Ishikawa (cell line): Measurements from ENCODE around the gene ARMH4.

Experiments
- CEBPB ChIP-seq: IDR thresholded peaks from 2 replicates; pipeline ENCODE4 v1.6.1; 2012
- CREB1 ChIP-seq: IDR thresholded peaks from 2 replicates; pipeline ENCODE4 v1.6.1; 2012; ENCODE audit warnings: low read depth
- EGR1 ChIP-seq: IDR thresholded peaks from 2 replicates; pipeline ENCODE4 v1.6.1; 2012
- EP300 ChIP-seq: IDR thresholded peaks from 2 replicates; pipeline ENCODE4 v1.6.1; 2012; ENCODE audit warnings: borderline replicate concordance
- FOXM1 ChIP-seq: IDR thresholded peaks from 2 replicates; pipeline ENCODE4 v1.6.1; 2012; ENCODE audit warnings: low read depth, borderline replicate concordance
- MAX ChIP-seq: IDR thresholded peaks from 2 replicates; pipeline ENCODE4 v1.6.1; 2012
- NFIC ChIP-seq: IDR thresholded peaks from 2 replicates; pipeline ENCODE4 v1.6.1; 2012
- RAD21 ChIP-seq: IDR thresholded peaks from 2 replicates; pipeline ENCODE4 v1.6.1; 2012; ENCODE audit warnings: low read depth
- TAF1 ChIP-seq: IDR thresholded peaks from 2 replicates; pipeline ENCODE4 v1.6.1; 2012; ENCODE audit warnings: low read depth, mild to moderate bottlenecking
- TCF12 ChIP-seq: IDR thresholded peaks from 2 replicates; pipeline ENCODE4 v1.6.1; 2012; ENCODE audit warnings: low read depth
- TEAD4 ChIP-seq: IDR thresholded peaks from 2 replicates; pipeline ENCODE4 v1.6.1; 2012
- USF1 ChIP-seq: IDR thresholded peaks from 2 replicates; pipeline ENCODE4 v1.6.1; 2012
- YY1 ChIP-seq: IDR thresholded peaks from 2 replicates; pipeline ENCODE4 v1.6.1; 2012; ENCODE audit warnings: low read depth
- ZBTB7A ChIP-seq: IDR thresholded peaks from 2 replicates; pipeline ENCODE4 v1.6.1; 2012; ENCODE audit warnings: low read depth
- TF ChIP-seq, protein P1 (sequence below): IDR thresholded peaks from 2 replicates; pipeline ENCODE4 v1.6.1; 2012; ENCODE audit warnings: low read depth, mild to moderate bottlenecking

ARMH4 gene

GRCh38 chr14:58060898-58061297 is 91.1 kb downstream of the ARMH4 start:
- TF ChIP-seq RAD21 (no peak), NFIC (no peak), CEBPB (no peak), EP300 (no peak), TEAD4 (no peak), EGR1 (no peak), FOXM1 (no peak), MAX (no peak), YY1 (no peak), TAF1 (no peak), TCF12 (no peak), ZBTB7A (no peak), USF1 (no peak), CREB1 (no peak)
- TF ChIP-seq, protein P1, sequence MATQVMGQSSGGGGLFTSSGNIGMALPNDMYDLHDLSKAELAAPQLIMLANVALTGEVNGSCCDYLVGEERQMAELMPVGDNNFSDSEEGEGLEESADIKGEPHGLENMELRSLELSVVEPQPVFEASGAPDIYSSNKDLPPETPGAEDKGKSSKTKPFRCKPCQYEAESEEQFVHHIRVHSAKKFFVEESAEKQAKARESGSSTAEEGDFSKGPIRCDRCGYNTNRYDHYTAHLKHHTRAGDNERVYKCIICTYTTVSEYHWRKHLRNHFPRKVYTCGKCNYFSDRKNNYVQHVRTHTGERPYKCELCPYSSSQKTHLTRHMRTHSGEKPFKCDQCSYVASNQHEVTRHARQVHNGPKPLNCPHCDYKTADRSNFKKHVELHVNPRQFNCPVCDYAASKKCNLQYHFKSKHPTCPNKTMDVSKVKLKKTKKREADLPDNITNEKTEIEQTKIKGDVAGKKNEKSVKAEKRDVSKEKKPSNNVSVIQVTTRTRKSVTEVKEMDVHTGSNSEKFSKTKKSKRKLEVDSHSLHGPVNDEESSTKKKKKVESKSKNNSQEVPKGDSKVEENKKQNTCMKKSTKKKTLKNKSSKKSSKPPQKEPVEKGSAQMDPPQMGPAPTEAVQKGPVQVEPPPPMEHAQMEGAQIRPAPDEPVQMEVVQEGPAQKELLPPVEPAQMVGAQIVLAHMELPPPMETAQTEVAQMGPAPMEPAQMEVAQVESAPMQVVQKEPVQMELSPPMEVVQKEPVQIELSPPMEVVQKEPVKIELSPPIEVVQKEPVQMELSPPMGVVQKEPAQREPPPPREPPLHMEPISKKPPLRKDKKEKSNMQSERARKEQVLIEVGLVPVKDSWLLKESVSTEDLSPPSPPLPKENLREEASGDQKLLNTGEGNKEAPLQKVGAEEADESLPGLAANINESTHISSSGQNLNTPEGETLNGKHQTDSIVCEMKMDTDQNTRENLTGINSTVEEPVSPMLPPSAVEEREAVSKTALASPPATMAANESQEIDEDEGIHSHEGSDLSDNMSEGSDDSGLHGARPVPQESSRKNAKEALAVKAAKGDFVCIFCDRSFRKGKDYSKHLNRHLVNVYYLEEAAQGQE: no peak

DNA sequence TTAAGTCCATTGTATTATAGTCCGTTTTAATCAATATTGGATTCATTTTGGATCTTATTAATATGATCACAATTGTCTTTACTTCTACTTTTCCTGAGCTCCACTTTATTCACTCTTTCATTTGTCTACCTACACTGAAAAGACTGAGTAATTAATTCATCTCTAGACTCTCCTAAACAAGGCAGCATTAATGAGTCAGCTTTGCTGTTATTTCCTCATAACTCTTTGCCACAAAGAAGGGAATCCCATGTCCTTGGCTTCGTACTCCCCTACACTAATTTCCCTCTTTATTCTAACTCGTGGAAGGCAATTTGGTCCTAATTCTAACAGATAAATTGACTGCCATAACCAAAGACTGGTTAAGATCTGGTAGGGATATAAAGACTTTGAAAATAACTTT is 91.9 kb downstream of the ARMH4 start:
- TF ChIP-seq TCF12: no peak
- TF ChIP-seq EP300: no peak
- TF ChIP-seq MAX: no peak
- TF ChIP-seq USF1: no peak
- TF ChIP-seq FOXM1: no peak
- no peak for TF ChIP-seq TAF1
- TF ChIP-seq EGR1: no peak

DNA sequence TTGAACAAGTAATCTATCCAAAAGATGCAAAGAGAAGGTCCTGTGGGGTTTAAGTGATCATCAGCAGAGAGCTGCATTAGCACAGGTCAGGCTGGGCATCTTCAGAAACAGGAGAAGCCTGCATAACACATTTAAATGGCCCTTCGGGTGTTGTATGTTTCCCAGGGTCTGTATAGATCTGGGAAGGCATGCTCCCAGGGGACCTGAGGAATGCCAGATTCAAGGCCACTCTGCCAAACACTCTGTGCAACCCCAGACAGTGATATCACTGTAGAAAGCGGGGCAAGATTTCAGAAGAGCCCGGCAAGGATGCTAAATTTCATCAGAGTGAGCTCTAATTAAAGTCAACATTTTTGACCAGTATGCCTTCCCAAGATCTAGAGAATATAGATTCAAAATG is 92.9 kb downstream of the ARMH4 start:
- TF ChIP-seq MAX (no peak), USF1 (no peak), TEAD4 (no peak), CEBPB (no peak)

DNA sequence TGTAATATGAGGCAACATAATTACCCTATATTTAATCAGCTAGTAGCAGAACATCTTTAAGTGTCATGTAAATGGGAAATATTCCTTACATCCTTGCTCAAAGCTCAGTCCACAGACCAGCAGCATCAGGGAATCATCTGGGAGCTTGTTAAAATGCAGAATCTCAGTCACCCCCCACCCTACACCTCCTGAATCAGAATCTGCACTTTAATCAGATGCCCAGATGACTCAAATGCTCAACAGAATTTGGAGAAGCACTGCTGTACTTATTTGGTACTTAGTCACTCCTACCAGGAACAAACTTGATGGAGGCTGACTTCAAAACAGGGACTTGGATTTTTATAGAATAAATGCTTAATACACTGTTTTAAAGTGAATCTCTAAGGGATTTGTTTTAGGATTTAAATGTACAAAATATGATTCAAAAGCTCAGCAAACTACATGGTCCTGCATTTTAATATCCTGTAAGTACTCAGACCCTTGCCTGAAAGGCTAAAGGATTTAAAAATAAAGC is 96.5 kb downstream of the ARMH4 start:
- TF ChIP-seq, protein P1: no peak
- no peak for TF ChIP-seq TAF1
- no peak for TF ChIP-seq EGR1
- no peak for TF ChIP-seq YY1
- no peak for TF ChIP-seq TEAD4
- no peak for TF ChIP-seq ZBTB7A
- no peak for TF ChIP-seq CEBPB

DNA sequence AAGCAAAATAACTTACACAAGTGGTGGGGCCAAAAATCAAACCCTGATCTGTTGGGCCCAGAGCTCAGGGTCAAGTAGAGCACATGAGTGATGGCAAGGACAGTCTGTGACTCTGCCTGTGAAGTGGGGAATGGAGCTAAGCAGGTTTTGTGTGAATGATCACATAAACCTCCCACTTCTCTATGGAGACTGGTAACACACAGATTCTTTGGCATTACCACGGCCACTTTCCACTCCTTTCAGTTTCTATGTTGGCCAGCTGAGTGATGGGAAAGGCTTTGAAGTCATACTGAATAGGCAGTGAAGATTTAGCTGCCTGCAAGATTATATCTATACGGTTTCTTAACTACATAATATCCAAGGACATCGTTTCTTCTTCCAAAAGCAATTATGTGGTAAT is 97.9 kb downstream of the ARMH4 start:
- no peak for TF ChIP-seq CEBPB
- no peak for TF ChIP-seq CREB1
- TF ChIP-seq USF1: no peak
- TF ChIP-seq MAX: no peak
- no peak for TF ChIP-seq RAD21
- no peak for TF ChIP-seq TAF1
- TF ChIP-seq TEAD4: no peak
- TF ChIP-seq YY1: no peak
- no peak for TF ChIP-seq FOXM1
- no peak for TF ChIP-seq EGR1
- no peak for TF ChIP-seq ZBTB7A
- no peak for TF ChIP-seq NFIC
- no peak for TF ChIP-seq EP300
- no peak for TF ChIP-seq TCF12
- TF ChIP-seq, protein P1: no peak
